Fibroblast of lung (primary cell): ENCODE results near the gene TYK2. TPM values are rescaled to one million over a fixed set of nuclear protein-coding genes. Genes with fewer than 3 reads are reported as not detected.

Experiments used
- DNase-seq, 2 donors: peaks; one replicate each; pipeline versions ENCODE4 v3.0.0 to v3.0.0-alpha.2; 2010; ENCODE audit warnings: low read depth in 2 of 2
- H2AFZ ChIP-seq: 2 replicates; pipeline ENCODE4 v1.5.1; 2012; ENCODE audit warnings: low read length, control low read depth, inconsistent platforms
- H3K27ac ChIP-seq: 2 replicates; pipeline ENCODE4 v1.5.1; 2011; ENCODE audit warnings: low read length, control low read depth; ENCODE audit not compliant: insufficient read depth
- H3K27me3 ChIP-seq: 2 replicates; pipeline ENCODE4 v1.5.1; 2011; ENCODE audit warnings: mild to moderate bottlenecking, low read length; ENCODE audit not compliant: control insufficient read depth, insufficient read depth
- H3K36me3 ChIP-seq: 2 replicates; pipeline ENCODE4 v1.5.1; 2011; ENCODE audit warnings: low read length; ENCODE audit not compliant: control insufficient read depth, insufficient read depth
- H3K4me1 ChIP-seq: 2 replicates; pipeline ENCODE4 v1.5.1; 2011; ENCODE audit warnings: low read length; ENCODE audit not compliant: control insufficient read depth, insufficient read depth; ENCODE audit errors: extremely low read depth
- H3K4me2 ChIP-seq: 2 replicates; pipeline ENCODE4 v1.5.1; 2011; ENCODE audit warnings: low read length, control low read depth; ENCODE audit not compliant: insufficient read depth; ENCODE audit errors: extremely low read depth
- H3K4me3 ChIP-seq, 4 experiments: fragments of 200-600 bp in 1 of 4; sonication (generic) in 1 of 4; replicated peaks in 1 of 4; 2 replicates each; pipeline ENCODE4 v1.5.1; 2011 to 2016; ENCODE audit warnings: low read length in 4 of 4, low read depth in 3 of 4, mild to moderate bottlenecking in 3 of 4, control low read depth in 2 of 4, inconsistent platforms in 1 of 4, mixed read lengths in 1 of 4; ENCODE audit not compliant: insufficient read depth in 1 of 4; ENCODE audit errors: control extremely low read depth in 1 of 4
- H3K79me2 ChIP-seq: 2 replicates; pipeline ENCODE4 v1.5.1; 2012; ENCODE audit warnings: mild to moderate bottlenecking, low read length, inconsistent platforms; ENCODE audit not compliant: control insufficient read depth, insufficient read depth
- H3K9ac ChIP-seq: 2 replicates; pipeline ENCODE4 v1.5.1; 2011; ENCODE audit warnings: mild to moderate bottlenecking, low read length, control low read depth; ENCODE audit not compliant: insufficient read depth
- H3K9me3 ChIP-seq: 2 replicates; pipeline ENCODE4 v1.5.1; 2012; ENCODE audit warnings: low read depth, low read length; ENCODE audit not compliant: control insufficient read depth, insufficient read depth
- H4K20me1 ChIP-seq: 2 replicates; pipeline ENCODE4 v1.5.1; 2011; ENCODE audit warnings: low read length; ENCODE audit not compliant: control insufficient read depth, insufficient read depth; ENCODE audit errors: extremely low read depth
- CTCF ChIP-seq, 2 donors: IDR thresholded peaks in 1 of 2; conservative IDR thresholded peaks in 1 of 2; 1 replicate in 1 of 2; 2 replicates in 1 of 2; pipeline ENCODE4 v1.5.1; 2011 to 2012; ENCODE audit warnings: low read length in 2 of 2, control low read depth in 1 of 2, inconsistent platforms in 1 of 2, low read depth in 1 of 2, mild to moderate bottlenecking in 1 of 2
- EZH2 ChIP-seq: IDR thresholded peaks from 2 replicates; pipeline ENCODE4 v1.5.1; 2012; ENCODE audit warnings: low read length, control low read depth, mild to moderate bottlenecking; ENCODE audit errors: missing control alignments
- polyA plus RNA-seq, 2 donors: library from polyadenylated mRNA; depleted of rRNA in 1 of 2; stranded (reverse) in 1 of 2; unstranded in 1 of 2; fragments of >200 nt; gene quantifications; 2 replicates each; pipeline ENCODE4 v1.2.1, GENCODE V29; 2011 to 2012; ENCODE audit warnings: missing spikeins in 1 of 2
- total RNA-seq: library from RNA; depleted of rRNA; stranded (reverse); fragments of >200 nt; gene quantifications from 2 replicates; pipeline ENCODE4 v1.2.1, GENCODE V29; 2014

The TYK2 gene
- total and polyA plus RNA-seq, 2 donors (not counting 1 experiment from before 2014, with no cell fraction given) = 17.4 to 95.5 TPM

DNA sequence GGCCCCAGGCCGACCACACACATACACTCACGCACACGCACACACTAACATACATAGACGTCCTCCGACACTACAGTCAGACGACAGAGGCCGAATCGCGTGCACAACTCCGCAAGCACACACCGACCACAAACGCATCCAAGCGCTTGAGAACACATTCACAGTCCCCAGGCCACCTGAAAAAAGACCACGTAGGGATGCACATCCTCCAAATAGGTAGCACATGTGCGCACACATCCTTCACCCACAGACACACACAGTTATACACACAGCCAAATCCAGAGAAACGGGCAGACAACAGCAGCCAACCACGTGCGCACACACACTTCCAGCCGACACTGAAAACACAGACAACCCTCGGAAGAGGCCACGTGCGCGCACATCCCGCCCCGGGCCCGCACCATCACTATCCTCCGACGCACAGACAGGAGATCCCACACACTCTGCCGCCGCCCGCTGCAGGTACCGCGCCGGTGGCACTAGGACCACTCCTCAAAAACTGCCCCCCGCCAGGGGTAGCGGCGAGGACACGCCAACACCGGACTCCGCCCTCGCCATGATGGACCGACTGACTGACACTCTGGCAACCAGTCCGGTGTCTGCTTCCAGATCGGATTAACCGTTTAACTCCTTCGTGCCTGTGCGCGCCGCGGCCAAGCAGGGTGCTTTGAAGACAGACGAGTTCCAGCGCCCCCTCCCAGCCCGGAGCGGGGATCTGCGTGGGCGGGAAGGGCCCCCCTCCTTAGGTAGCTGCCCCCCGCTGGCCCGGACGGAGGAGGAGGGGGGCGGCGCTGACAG lies 39.5 kb upstream of the TYK2 start:
- peak overlapping the region; percentile 42 to 50 (median 44) for H3K4me3 ChIP-seq
- H4K20me1 ChIP-seq = no peaks in the 10 kb centered on the region
- no peaks in the 10 kb centered on the region for H3K79me2 ChIP-seq
- no peaks in the 10 kb centered on the region for H3K9me3 ChIP-seq
- H3K36me3 ChIP-seq = no peaks in the 10 kb centered on the region
- H3K4me1 ChIP-seq = peaks cover 19% of the 10 kb centered on the region
- H2AFZ ChIP-seq = peak overlapping the region; percentile 19
- TF ChIP-seq CTCF (conservative IDR thresholded peaks at IDR 0.05 in 1 of 2, IDR thresholded peaks at IDR 0.05 in 1 of 2; ENCODE audit: low read depth in 1 of 2, low read length in 2 of 2) (no peak), EZH2 (peak; percentile 100)
- peaks cover 34% of the 10 kb centered on the region for H3K27me3 ChIP-seq
- H3K27ac ChIP-seq = no peak overlapping the region
- peak overlapping the region; percentile 81 for H3K4me2 ChIP-seq
- no peak overlapping the region for H3K9ac ChIP-seq
- DNase-seq = peak; percentile 50 to 82

GRCh38 chr19:10419200-10419645 lies 38.9 kb upstream of the TYK2 start:
- TF ChIP-seq CTCF (conservative IDR thresholded peaks at IDR 0.05 in 1 of 2, IDR thresholded peaks at IDR 0.05 in 1 of 2; ENCODE audit: low read depth in 1 of 2, low read length in 2 of 2) (no peak), EZH2 (no peak)
- Histone ChIP-seq H3K27me3 (peaks cover 34% of the 10 kb centered on the region), H3K9ac (no peak overlapping the region), H3K4me2 (peak overlapping the region; percentile 81), H3K27ac (no peak overlapping the region), H4K20me1 (no peaks in the 10 kb centered on the region), H3K79me2 (no peaks in the 10 kb centered on the region), H3K36me3 (no peaks in the 10 kb centered on the region), H3K4me3 (peak overlapping the region; percentile 32 to 50 (median 42)), H2AFZ (no peak overlapping the region), H3K4me1 (peaks cover 16% of the 10 kb centered on the region), H3K9me3 (no peaks in the 10 kb centered on the region)
- peak in 1 of 2 donors; percentile 39 for DNase-seq

GRCh38 chr19:10418485-10419199 lies 38.3 kb upstream of the TYK2 start:
- no peak overlapping the region for H3K27ac ChIP-seq
- peak; percentile 82 for TF ChIP-seq EZH2
- TF ChIP-seq CTCF (conservative IDR thresholded peaks at IDR 0.05 in 1 of 2, IDR thresholded peaks at IDR 0.05 in 1 of 2; ENCODE audit: low read depth in 1 of 2, low read length in 2 of 2) = no peak
- peak in 1 of 2 donors; percentile 46 for DNase-seq
- H4K20me1 ChIP-seq = no peaks in the 10 kb centered on the region
- no peaks in the 10 kb centered on the region for H3K36me3 ChIP-seq
- H3K4me3 ChIP-seq = peak overlapping the region in 1 of 4 experiments; percentile 50
- H2AFZ ChIP-seq = no peak overlapping the region
- no peaks in the 10 kb centered on the region for H3K9me3 ChIP-seq
- peak overlapping the region; percentile 44 for H3K4me2 ChIP-seq
- H3K9ac ChIP-seq = no peak overlapping the region
- H3K27me3 ChIP-seq = peaks cover 34% of the 10 kb centered on the region
- no peaks in the 10 kb centered on the region for H3K79me2 ChIP-seq
- H3K4me1 ChIP-seq = peaks cover 12% of the 10 kb centered on the region
